GM12801 (cell line): ENCODE measurements around the gene DDX27.

Experiments
- CTCF ChIP-seq: IDR thresholded peaks from one replicate; pipeline ENCODE4 v1.5.1; 2011; ENCODE audit warnings: control low read depth; ENCODE audit not compliant: insufficient read length; ENCODE audit errors: extremely low read depth

Gene DDX27

DNA sequence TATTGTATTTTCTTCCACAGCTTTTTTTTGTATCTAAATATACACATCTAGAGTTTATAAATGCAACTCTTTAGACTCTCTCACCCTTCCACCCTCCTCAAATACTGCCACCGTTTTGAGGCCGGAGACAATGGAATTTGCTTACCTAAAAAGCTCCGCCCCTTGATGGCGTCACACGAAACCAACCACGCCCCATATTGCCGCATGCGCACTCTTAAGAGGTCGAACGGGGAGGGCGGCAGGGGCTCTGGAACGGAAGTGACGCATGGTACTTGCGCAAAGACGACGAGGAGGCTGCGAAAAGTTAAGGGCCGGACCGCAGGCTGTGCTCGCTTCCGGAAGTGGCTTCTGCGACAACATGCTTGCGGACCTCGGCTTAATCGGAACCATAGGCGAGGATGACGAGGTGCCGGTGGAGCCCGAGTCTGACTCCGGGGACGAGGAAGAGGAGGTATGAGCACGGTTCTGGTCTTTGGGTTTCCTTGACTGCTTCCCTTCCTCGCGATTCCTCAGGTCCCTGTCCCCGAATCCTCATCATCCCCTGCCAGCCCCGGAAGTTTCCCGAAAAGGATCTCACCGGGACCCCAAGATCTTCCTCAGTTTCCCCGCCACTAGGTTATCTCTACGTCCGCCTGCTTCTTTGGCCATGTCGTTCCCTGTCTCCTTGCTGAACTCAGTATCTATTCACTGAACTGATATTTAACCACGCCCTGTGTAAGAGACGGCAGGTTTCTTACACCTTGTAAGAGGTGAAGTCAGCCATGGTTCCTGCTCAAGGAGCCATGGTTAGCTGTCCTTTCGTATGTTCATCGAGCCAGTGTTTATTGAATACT lies at the start of gene DDX27:
Gene DDX27 (plus strand): TSS at position 326 of the 833 bp plus-strand sequence. CDS start 33 bp downstream, at position 359.
- TF ChIP-seq CTCF = no peak

GRCh38 chr20:49169547-49169946 lies 49.7 kb upstream of the DDX27 start:
- no peak for TF ChIP-seq CTCF

DNA sequence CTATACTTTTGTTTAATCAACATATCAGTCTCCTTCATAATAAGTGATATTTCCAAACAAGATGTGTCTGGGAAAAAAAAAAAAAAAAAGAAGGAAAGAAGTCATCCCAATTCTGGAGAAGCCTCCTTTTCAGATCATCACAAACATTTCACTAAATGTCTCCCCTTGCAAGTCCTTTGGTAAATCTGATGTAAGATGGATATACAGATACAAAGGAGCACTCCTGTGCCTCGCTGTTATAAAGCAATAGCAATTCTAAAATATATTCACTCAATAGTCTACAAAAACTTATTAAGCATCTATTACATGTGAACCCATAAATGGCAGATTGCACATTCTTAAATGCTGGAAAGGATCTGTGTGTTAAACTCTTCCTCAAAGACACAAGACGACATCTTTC lies 48.5 kb upstream of the DDX27 start:
- TF ChIP-seq CTCF = no peak

GRCh38 chr20:49171909-49172308 lies 47.3 kb upstream of the DDX27 start:
- no peak for TF ChIP-seq CTCF

GRCh38 chr20:49172413-49172812 lies 46.8 kb upstream of the DDX27 start:
- TF ChIP-seq CTCF = no peak

GRCh38 chr20:49174183-49174582 lies 45.0 kb upstream of the DDX27 start:
- no peak for TF ChIP-seq CTCF

- TF ChIP-seq CTCF = no peak
These were observed 39.6 kb upstream of the DDX27 start for GRCh38 chr20:49179368-49180277.
